Stimulated activated naive CD4-positive, alpha-beta T cell (primary cell): ENCODE results near the gene PLA2G2E.
A peak's percentile ranks its signal among the peaks of the same experiment; 100 is the strongest.
"Not testable (repeated sequence)": the region's sequence is repeated elsewhere in the genome, so short reads cannot be mapped to it uniquely, and the experiment has no call there.

Experiments
- DNase-seq, 6 experiments: peaks; one replicate each; lab custom pipeline; 2025; lab: John Stamatoyannopoulos, UW

The PLA2G2E gene

DNA sequence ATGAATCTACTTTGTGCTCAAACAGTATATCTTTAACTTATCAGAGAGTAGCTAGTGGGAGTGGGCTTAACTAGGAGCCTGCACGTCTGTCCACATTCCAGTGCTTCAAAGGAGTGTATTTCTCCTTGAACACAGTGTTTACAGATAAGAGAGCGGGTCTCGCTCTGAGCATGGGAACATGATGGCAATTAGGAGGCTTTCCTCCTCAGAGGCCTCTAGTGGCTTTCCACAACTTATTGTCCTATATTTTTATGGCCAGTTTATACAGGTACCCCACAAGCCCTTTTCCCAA, 3.7 kb upstream of the PLA2G2E start:
- not testable (repeated sequence) for DNase-seq

DNA sequence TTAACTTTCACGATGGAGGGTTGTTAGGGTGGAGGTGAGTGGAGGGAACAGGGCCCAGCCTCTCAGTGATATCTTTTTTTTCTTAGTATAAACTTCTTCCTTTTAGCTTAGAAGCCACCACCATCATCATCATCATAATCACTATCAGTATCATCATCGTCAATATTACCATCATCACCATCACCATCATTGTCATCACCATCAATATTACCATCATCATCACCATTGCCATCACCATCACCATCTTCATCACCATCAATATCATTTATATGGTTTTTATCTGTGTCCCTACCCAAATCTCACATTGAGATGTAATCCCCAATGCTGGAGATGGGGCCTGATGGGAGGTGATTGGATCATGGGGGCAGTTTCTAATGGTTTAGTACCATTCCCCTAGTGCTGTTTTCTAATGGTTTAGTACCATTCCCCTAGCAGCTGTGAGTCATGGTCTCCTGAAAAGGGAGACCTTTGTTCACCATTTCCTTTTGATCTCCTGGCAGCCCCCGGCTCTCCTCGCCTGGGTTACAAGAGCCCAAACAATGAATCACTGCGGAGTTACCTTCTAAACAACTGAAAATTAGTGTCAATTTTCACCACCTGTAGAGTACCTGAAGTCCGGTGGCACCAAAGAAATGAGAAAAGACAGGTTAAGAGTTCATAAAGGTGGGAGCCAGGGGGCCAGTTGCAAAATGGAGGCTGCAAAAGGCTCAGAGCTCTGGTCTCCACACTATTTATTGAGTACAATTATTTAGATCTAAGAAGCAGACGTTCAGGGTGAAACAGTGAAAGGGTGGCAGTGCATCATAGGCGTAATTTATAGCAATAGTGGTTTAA, 3.1 kb upstream of the PLA2G2E start:
- DNase-seq = no peak

- DNase-seq = no peak
These were observed 2.1 kb upstream of the PLA2G2E start for GRCh38 chr1:19925342-19926070.

- no peak for DNase-seq
These were observed 533 bp upstream of the PLA2G2E start for GRCh38 chr1:19923953-19924346.

GRCh38 chr1:19922015-19922688, 1.3 kb downstream of the PLA2G2E start:
- no peak for DNase-seq

- DNase-seq = no peak
These were observed 2.1 kb downstream of the PLA2G2E start for GRCh38 chr1:19921310-19921709.

GRCh38 chr1:19920132-19920710, 3.2 kb downstream of the PLA2G2E start:
- no peak for DNase-seq

GRCh38 chr1:19918057-19918456, 5.4 kb downstream of the PLA2G2E start:
- DNase-seq = peak; percentile 46 to 80 (median 69)

GRCh38 chr1:19910650-19911049, 12.8 kb downstream of the PLA2G2E start:
- DNase-seq = no peak

- no peak for DNase-seq
These were observed 13.4 kb downstream of the PLA2G2E start for GRCh38 chr1:19909971-19910370.

GRCh38 chr1:19909392-19909791, 14.0 kb downstream of the PLA2G2E start:
- no peak for DNase-seq

- DNase-seq = no peak
These were observed 16.0 kb downstream of the PLA2G2E start for GRCh38 chr1:19907456-19907855.

- DNase-seq = no peak
These were observed 19.8 kb downstream of the PLA2G2E start for GRCh38 chr1:19903621-19904020.

- no peak for DNase-seq
These were observed 21.8 kb downstream of the PLA2G2E start for GRCh38 chr1:19901653-19902052.

DNA sequence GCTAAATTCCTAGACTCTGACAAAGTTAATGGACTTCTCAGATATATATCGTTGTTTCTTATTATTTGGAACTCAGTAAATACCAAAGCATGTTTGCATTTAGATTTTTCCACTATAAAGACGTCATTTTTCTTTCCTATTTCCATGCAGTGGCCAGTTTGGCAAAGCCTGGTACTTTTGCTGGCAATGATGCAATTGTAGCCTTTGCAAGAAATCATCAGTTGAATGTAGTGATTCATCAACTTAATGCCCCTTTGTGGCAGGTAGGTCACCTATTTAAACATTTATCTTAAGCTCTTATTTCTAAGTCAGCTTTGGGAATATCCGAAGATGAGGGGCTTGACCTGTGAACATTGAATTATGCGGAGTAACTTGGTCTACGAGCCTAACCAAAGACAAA, 29.2 kb downstream of the PLA2G2E start:
- DNase-seq = no peak

- no peak for DNase-seq
These were observed 29.7 kb downstream of the PLA2G2E start for GRCh38 chr1:19893687-19894086.

- DNase-seq = no peak
These were observed 30.7 kb downstream of the PLA2G2E start for GRCh38 chr1:19892628-19893168.

- no peak for DNase-seq
These were observed 31.3 kb downstream of the PLA2G2E start for GRCh38 chr1:19892129-19892528.

GRCh38 chr1:19889656-19890055, 33.8 kb downstream of the PLA2G2E start:
- no peak for DNase-seq

DNA sequence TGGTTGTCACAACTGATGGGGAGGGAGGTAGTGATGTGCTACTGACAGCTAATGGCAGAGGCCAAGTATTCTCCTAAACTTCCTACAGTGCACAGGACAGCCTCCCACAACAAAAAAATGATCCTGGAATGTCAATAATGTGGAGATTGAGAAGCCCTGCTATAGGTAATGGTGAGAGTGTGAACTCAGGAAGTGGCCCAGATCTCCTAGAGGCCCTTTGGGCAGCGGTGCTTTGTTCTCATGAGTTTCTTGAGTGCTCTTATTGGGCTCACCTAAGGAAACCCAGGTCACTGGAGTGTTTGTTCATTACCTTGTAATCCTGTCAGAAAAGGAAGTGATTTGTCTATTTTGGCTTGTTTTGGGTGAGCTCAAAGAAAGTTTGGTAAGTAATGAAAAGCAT, 35.3 kb downstream of the PLA2G2E start:
- DNase-seq = no peak

DNA sequence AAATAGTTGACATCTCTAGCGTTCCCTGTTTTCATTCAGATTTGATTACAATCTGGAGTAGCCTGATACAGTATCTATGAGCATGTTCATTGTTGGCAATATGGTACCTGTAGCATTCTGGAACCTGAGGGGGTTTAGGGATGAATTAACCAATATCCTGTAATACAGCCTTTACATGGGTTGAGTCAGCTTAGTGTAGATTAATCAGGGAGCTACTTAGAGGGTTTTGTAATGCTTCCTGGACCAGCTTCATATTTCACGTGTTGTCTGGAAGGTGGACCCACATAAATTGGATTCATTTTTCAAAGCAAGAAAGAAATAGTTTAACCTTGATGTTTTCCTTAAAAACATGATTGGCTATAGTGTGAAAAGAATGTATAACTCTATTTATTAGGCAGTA, 37.6 kb downstream of the PLA2G2E start:
- no peak for DNase-seq

DNA sequence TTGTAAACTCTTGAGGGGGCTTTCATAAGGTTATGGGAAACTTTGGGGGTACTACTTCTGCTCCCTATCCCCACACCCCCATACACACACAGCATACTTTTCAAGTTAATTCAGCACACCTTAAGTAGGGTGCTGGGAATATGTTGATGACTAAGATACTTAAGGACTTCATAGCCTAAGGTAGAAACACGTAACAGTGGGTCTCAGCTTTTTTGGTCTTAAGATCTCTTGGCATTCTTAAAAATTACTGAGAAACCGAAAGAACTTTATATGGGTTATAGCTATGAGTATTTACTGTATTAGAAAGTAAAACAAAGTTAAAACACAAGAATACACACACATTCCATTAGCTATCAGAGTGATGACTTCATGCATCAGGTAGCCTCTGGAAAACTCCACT, 39.1 kb downstream of the PLA2G2E start:
- DNase-seq = no peak
